Aorta (tissue), 5 donors: ENCODE results near the gene SLC5A10. TPM values are rescaled to one million over a fixed set of nuclear protein-coding genes. Genes with fewer than 3 reads are reported as not detected.
"Not testable (repeated sequence)": the region's sequence is repeated elsewhere in the genome, so short reads cannot be mapped to it uniquely, and the experiment has no call there.

ENCODE experiments used
- ATAC-seq: fragments of 200-7000 bp; cut with Tn5 transposase; one replicate; pipeline ENCODE4 v1.9.1; 2022; ENCODE audit warnings: moderate library complexity; ENCODE audit not compliant: low FRiP score
- DNase-seq, 2 donors: peaks; one replicate each; pipeline ENCODE4 v3.0.0-alpha.2; 2020
- H3K27ac ChIP-seq, 2 donors: one replicate each; pipeline ENCODE4 v1.5.1; 2013; ENCODE audit warnings: low read length in 2 of 2, mild to moderate bottlenecking in 2 of 2, moderate library complexity in 2 of 2, control low read depth in 1 of 2, inconsistent platforms in 1 of 2, low read depth in 1 of 2
- H3K27me3 ChIP-seq, 2 donors: one replicate each; pipeline ENCODE4 v1.6.1; 2013; ENCODE audit warnings: control low read depth in 1 of 2, low read length in 1 of 2, mild to moderate bottlenecking in 1 of 2, moderate library complexity in 1 of 2; ENCODE audit not compliant: insufficient read depth in 2 of 2, control insufficient read depth in 1 of 2
- H3K36me3 ChIP-seq, 2 donors: one replicate each; pipeline ENCODE4 v1.6.1; 2013; ENCODE audit warnings: control low read depth in 1 of 2, low read length in 1 of 2, mild to moderate bottlenecking in 1 of 2; ENCODE audit not compliant: insufficient read depth in 2 of 2, control insufficient read depth in 1 of 2
- H3K4me1 ChIP-seq, 2 donors: one replicate each; pipeline ENCODE4 v1.6.1; 2013; ENCODE audit warnings: low read length in 2 of 2, control low read depth in 1 of 2, mild to moderate bottlenecking in 1 of 2, moderate library complexity in 1 of 2; ENCODE audit not compliant: insufficient read depth in 2 of 2, control insufficient read depth in 1 of 2
- H3K4me3 ChIP-seq, 2 donors: one replicate each; pipeline ENCODE4 v1.5.1; 2013; ENCODE audit warnings: low read length in 2 of 2, control low read depth in 1 of 2, mild to moderate bottlenecking in 1 of 2
- H3K9me3 ChIP-seq: one replicate; pipeline ENCODE4 v1.6.1; 2013; ENCODE audit warnings: mild to moderate bottlenecking, low read length; ENCODE audit not compliant: control insufficient read depth
- WGBS, 2 donors: extraction: QIAGEN DNeasy Blood & Tissue Kit; methylation state at CpG; one replicate each; pipeline ENCODE4 v1.1.7; 2013; 5-methylcytosine and 5-hydroxymethylcytosine counted together
- intact Hi-C, 2 donors: fragments of 100-400 bp; cut with DNase I; formaldehyde crosslinking; loops; one replicate each; pipeline versions ENCODE4 v1.14.2 to v1.15.0; 2022
- polyA plus RNA-seq, 2 donors: library from polyadenylated mRNA; stranded (reverse); fragments of 200-250 nt; gene quantifications; one replicate each; pipeline ENCODE4 v1.2.3, GENCODE V29; 2013
- total RNA-seq, 2 donors: library from RNA; stranded (reverse); fragmentation: NEBNext Ultra II Directional; extraction: Animal tissue kit (Norgen Biotek cat#: 25700); gene quantifications; one replicate each; pipeline ENCODE4 v1.2.1, GENCODE V29; 2021
- donor health status: healthy with polysubstance abuse.
- donor health status: Bipolar disorder and iron deficiency.
- donor health status: DM: no; HTN: no; CAD: no.
- donor health status: DM: no; HTN: no; CAD: no.
- donor health status: DM: yes; HTN: yes; CAD: no.

SLC5A10 gene
- total and polyA plus RNA-seq, 4 donors: 0.23 TPM; not detected in 3

DNA sequence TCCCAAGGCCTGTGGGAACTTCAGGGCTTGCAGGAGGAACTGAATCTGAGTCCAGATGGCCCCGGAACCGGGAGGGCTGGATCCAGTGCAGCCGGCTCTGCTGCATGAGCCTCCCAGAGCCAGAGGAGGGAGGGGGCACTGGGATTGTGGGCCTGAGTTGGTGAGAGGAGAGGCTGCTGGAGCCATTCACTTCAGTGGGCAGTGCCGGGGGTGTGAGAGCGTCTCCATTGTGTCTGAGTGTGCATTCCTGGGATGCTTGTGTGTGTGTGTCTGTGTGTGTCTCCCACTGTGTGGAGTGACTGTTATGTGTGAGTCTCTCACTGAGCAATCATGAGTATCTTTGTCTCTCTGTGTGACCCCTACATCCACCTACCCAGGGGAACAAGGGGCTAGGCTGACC lies 77.8 kb downstream of the SLC5A10 start:
- not testable (repeated sequence) for H3K4me3 ChIP-seq, H3K36me3 ChIP-seq, ATAC-seq, DNase-seq, H3K4me1 ChIP-seq, H3K9me3 ChIP-seq, H3K27ac ChIP-seq, H3K27me3 ChIP-seq
- WGBS, 2 donors: 19% methylated on average over 2 of the region's 5 CpGs; no CpG with 5 or more reads in 1 of the 2 donors
- intact Hi-C loops: loop anchor here in 1 of 2 donors (10.0 kb wide), 1 partner anchor 75 kb away; the partner anchor contains the start of gene SLC5A10

DNA sequence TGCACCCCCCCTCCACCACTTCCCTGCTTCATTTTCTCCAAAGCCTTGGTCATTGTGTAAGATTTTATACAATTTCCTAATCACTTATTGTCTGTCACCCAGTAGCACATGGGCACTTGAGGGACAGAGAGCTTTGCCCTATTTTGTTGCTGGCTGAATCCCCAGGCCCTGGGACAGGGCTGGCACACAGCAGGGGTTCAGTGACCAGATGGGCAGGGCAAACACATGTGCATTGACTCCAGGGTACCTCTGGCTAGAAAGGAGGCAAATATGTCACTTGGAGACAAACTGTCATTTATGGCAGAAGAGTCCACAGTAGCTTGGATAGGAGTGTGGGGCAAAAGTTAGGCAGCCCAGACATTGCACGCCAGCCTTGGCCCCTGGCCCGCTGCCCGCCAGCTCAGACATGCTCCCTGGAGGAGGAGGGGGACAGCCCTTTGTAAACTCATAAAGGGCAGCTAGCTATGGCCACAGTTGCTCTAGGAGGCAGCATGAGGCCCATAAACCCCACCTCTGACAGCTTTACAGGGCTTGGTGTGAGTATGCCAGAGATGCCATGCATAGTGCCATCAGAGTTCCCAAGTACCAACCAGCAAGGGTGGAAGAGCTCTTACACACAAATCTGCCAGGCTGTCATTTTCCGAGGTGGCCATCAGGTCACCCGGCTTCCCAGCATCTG lies 78.9 kb downstream of the SLC5A10 start:
- DNase-seq, intact Hi-C loops, H3K9me3 ChIP-seq, H3K4me3 ChIP-seq, H3K27ac ChIP-seq, ATAC-seq, H3K36me3 ChIP-seq, H3K4me1 ChIP-seq, H3K27me3 ChIP-seq: not testable (repeated sequence)
- WGBS, 2 donors: 87 to 100% methylated on average over 1 to 2 of the region's 5 CpGs

DNA sequence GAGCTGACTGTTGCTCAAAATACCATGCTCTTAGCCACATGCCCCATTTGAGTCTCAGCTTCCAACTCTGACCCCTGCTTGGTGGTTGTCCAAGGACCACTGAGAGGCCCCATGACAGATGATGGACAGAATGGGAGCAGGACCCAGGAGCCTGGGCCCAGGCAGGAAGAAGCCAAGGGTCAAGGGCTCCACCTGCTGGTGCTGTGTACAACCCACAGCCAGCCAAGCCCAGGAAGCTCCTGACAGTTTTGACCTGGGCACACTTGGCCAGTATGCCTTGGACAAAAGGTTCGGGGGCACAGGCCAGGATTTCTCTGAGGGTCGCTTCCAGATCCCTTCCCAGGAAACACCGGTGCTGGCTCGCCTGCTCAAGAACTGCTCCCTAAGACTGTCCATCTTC lies 79.8 kb downstream of the SLC5A10 start:
- DNase-seq (peak; percentile 69 to 91), ATAC-seq (peak; percentile 88)
- H3K4me3 ChIP-seq, H3K9me3 ChIP-seq, intact Hi-C loops, H3K36me3 ChIP-seq, H3K27ac ChIP-seq, H3K27me3 ChIP-seq, H3K4me1 ChIP-seq: not testable (repeated sequence)
- WGBS, 2 donors: no CpG with 5 or more reads among the region's 4 CpGs

DNA sequence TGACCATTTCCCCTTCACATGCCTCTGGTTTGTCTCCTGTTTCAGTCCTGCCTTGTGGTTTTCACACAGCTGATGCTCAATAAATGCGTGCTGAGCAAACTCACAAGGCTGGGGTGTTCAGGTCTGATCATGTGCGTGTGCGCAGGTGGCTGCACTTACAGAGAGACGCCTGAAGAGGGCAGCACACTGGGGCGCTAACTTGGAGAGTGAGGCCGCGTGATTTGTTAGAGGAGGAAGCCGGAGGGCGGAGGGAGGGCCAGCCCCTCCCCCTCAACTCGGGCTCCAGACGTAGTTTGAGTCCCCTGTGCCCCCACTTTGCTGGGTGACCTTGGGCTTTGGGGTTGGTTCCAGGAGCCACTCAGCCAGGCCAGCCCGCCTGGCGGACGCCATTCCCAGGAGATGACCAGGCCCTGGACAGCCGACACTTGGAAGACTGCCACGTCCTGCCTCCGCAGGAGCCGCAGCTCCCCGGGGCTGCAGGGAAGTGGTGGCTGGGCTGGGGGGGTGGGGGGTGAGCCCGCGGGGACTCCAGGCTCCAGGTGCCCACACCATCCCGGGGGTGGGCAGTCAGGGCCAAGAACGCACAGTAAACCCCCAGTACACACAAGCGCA lies 80.5 kb downstream of the SLC5A10 start:
- H3K36me3 ChIP-seq, H3K27ac ChIP-seq, H3K27me3 ChIP-seq, H3K4me1 ChIP-seq, intact Hi-C loops, H3K4me3 ChIP-seq, H3K9me3 ChIP-seq: not testable (repeated sequence)
- DNase-seq (peak in 1 of 2 donors; percentile 15), ATAC-seq (peak; percentile 93)
- 21% methylated on average over 3 of the region's 24 CpGs; no CpG with 5 or more reads in 1 of the 2 donors for WGBS, 2 donors

DNA sequence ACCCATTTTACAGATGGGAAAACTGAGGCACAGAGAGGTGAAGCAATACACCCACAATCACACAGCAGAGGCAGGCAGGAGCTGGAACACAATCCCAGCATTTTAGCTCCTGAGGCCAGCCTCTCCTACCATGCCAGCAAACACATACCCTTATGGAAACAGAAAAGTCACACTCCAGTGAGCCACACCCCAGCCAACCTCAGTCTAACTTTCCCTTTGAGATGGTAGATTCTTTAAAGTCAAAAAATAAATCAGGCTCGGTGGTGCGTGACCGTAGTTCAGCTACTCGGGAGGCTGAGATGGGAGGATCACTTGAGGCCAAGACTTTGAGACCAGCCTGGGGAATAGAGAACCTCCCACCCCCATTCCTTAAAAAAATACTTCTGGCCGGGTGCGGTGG lies 84.2 kb downstream of the SLC5A10 start:
- intact Hi-C loops: not testable (repeated sequence)

DNA sequence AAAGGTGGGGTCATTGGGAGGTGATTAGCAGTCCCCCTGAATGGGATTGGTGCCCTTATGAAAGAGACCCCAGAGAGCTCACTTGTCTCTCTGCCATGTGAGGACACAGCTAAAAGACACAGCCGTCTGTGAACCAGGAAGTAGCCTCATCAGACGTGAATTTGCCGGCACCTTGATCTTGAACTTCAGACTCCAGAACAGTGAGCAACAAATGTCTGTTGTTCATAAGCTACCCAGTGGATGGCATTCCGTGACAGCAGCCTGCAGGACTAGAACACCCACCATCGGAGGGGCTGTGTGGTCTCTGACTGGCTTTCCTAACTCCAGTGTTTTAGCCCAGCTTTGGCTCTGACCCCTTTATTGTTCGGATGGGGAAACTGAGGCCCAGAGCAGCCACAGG lies 85.6 kb downstream of the SLC5A10 start:
- ATAC-seq, intact Hi-C loops: not testable (repeated sequence)
- 25% methylated on average over 1 of the region's 6 CpGs; no CpG with 5 or more reads in 1 of the 2 donors for WGBS, 2 donors

More for the DNA sequence above, 84.2 kb downstream of the SLC5A10 start:
- DNase-seq, ATAC-seq, H3K4me1 ChIP-seq, H3K27ac ChIP-seq, H3K27me3 ChIP-seq, H3K9me3 ChIP-seq, H3K4me3 ChIP-seq, H3K36me3 ChIP-seq: not testable (repeated sequence)
- no CpG with 5 or more reads among the region's 6 CpGs for WGBS, 2 donors

DNA sequence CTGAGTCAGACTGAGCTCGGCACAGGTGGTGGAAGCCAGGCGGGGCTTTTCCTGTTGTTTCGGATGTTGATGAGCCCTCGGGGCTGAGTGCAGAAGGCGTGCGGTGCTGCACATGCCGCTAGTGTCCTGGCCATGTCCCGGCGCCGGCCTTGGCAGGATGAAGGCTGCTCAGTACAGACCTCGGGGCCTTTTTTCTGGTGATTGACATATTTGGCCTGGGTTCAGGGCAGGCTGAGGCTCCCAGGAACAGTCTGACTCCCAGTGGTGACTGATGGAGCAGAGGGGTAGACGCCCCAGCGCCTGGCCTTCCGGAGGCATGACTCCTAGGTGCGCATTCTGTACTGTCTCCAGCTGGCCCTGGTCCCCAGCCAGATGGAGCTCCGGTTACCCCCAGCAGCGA lies 86.0 kb downstream of the SLC5A10 start:
- DNase-seq, H3K36me3 ChIP-seq, H3K27ac ChIP-seq, H3K9me3 ChIP-seq, intact Hi-C loops, H3K27me3 ChIP-seq, H3K4me1 ChIP-seq, H3K4me3 ChIP-seq: not testable (repeated sequence)
- ATAC-seq: peak; percentile 58
- WGBS, 2 donors: no CpG with 5 or more reads among the region's 17 CpGs

More for the DNA sequence above, 85.6 kb downstream of the SLC5A10 start:
- H3K4me3 ChIP-seq, H3K4me1 ChIP-seq, H3K36me3 ChIP-seq, DNase-seq, H3K27me3 ChIP-seq, H3K27ac ChIP-seq, H3K9me3 ChIP-seq: not testable (repeated sequence)

DNA sequence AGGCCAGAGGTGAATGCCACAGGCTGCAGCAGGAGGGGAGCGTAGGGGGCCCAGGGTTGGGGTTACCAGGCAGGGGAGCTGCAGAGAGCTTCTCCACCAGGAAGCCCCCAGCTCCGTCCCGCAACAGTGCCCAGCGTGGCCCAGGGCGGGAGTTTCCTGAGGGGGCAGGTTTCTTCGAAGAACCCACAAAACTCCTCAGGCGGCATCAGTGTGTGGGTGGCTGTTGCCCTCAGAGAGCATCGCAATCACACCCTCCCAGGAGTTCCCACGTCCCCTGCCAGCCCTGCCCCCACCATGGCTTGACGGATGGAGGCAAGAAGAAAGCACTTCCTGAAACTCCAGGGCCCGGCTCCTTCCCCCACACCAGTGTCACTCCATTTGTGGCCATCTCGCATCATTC lies 86.8 kb downstream of the SLC5A10 start:
- ATAC-seq, DNase-seq: not testable (repeated sequence)

DNA sequence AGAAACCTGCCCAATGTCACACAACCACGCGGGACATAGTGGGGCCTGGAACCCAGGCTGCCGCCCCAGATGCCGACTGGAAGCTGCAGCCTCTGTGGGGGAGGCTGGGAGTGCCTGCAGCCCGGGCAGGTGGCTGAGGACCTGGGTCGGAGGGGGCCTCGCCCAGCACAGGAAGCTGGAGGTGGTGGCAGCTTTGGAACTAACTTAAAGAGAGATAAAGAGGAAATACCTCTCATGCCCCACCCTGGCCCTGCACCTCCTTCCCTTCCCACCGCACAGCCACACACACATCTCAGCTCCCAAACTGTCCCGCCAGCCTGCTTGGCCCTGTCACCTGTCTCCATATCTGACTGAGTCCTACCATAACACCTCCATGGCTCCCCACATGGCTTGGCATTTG lies 88.4 kb downstream of the SLC5A10 start:
- no CpG with 5 or more reads among the region's 9 CpGs for WGBS, 2 donors
- DNase-seq, H3K4me3 ChIP-seq, H3K27me3 ChIP-seq, ATAC-seq, intact Hi-C loops, H3K27ac ChIP-seq, H3K4me1 ChIP-seq, H3K9me3 ChIP-seq, H3K36me3 ChIP-seq: not testable (repeated sequence)

More for the DNA sequence above, 86.8 kb downstream of the SLC5A10 start:
- H3K4me3 ChIP-seq, H3K9me3 ChIP-seq, H3K36me3 ChIP-seq, H3K27ac ChIP-seq, intact Hi-C loops, H3K4me1 ChIP-seq, H3K27me3 ChIP-seq: not testable (repeated sequence)
- no CpG with 5 or more reads among the region's 12 CpGs for WGBS, 2 donors
